ENCODE results near the gene TBC1D25.

- TF ChIP-seq CTCF (IDR thresholded peaks at IDR 0.05) (no peak), POLR2A (IDR thresholded peaks at IDR 0.05) (no peak)
These were observed 32.3 kb upstream of the TBC1D25 start for GRCh38 chrX:48507246-48507645.

Measured in breast epithelium (tissue), 3 donors.